CMK (cell line): ENCODE measurements around the gene CUL7.

Experiments used
- DNase-seq: peaks from one replicate; pipeline ENCODE4 v3.0.0-alpha.2; 2010; ENCODE audit warnings: low read depth

The CUL7 gene

GRCh38 chr6:43077333-43077809 is 23.7 kb upstream of the CUL7 start:
- no peak for DNase-seq

- no peak for DNase-seq
Measured at GRCh38 chr6:43076464-43077332, 23.0 kb upstream of the CUL7 start.

- peak; percentile 29 for DNase-seq
Measured at GRCh38 chr6:43075670-43076463, 22.2 kb upstream of the CUL7 start, which contains the start of gene PTK7. Gene PTK7, plus strand, starts transcription at chr6:43076314. Its CDS starts 175 bp downstream, at chr6:43076489.

GRCh38 chr6:43074847-43075669 is 21.4 kb upstream of the CUL7 start:
- no peak for DNase-seq

GRCh38 chr6:43070028-43070632 is 16.5 kb upstream of the CUL7 start:
- no peak for DNase-seq

- no peak for DNase-seq
Measured at GRCh38 chr6:43062818-43063217, 9.2 kb upstream of the CUL7 start.

- DNase-seq, result no peak
Measured at GRCh38 chr6:43061861-43062260, 8.2 kb upstream of the CUL7 start.

- DNase-seq, result no peak
Measured at GRCh38 chr6:43060755-43061633, 7.3 kb upstream of the CUL7 start.

GRCh38 chr6:43060034-43060754 is 6.5 kb upstream of the CUL7 start:
- no peak for DNase-seq

- peak; percentile 94 for DNase-seq
Measured at GRCh38 chr6:43059168-43060033, 5.8 kb upstream of the CUL7 start, which contains the start of the genes KLC4 and MRPL2. Gene KLC4, plus strand, starts transcription at chr6:43059631. Its CDS starts 1,705 bp downstream, at chr6:43061336. Gene MRPL2, minus strand, starts transcription at chr6:43059434. Its CDS starts 53 bp downstream, at chr6:43059381.

- no peak for DNase-seq
Measured at GRCh38 chr6:43058531-43058930, 4.9 kb upstream of the CUL7 start.

GRCh38 chr6:43055966-43056365 is 2.3 kb upstream of the CUL7 start:
- no peak for DNase-seq

- DNase-seq, result no peak
Measured at GRCh38 chr6:43054206-43054943, 724 bp upstream of the CUL7 start.

GRCh38 chr6:43052842-43053544 is 658 bp downstream of the CUL7 start:
- DNase-seq, result no peak

GRCh38 chr6:43052225-43052841 is 1.3 kb downstream of the CUL7 start:
- DNase-seq, result no peak

GRCh38 chr6:43050981-43051380 is 2.7 kb downstream of the CUL7 start:
- DNase-seq, result no peak

GRCh38 chr6:43047998-43048397 is 5.7 kb downstream of the CUL7 start:
- DNase-seq, result no peak
